AG04449 (cell line): ENCODE data around the gene IFNAR2.

Source experiments
- CTCF ChIA-PET: fragments of 350-600 bp; formaldehyde crosslinking; extraction: SDS; loops from one replicate; lab custom pipeline; 2021; ENCODE audit warnings: antibody characterized with exemption; lab: Yijun Ruan, JAX
- POLR2A ChIA-PET: fragments of 400-600, 350-600 bp; formaldehyde crosslinking; extraction: SDS; loops from one replicate; lab custom pipeline; 2020; ENCODE audit warnings: antibody characterized with exemption, inconsistent platforms; lab: Yijun Ruan, JAX
- DNase-seq: peaks from one replicate; pipeline ENCODE4 v3.0.0-alpha.2; 2010; ENCODE audit warnings: low read depth, low spot score
- H3K4me3 ChIP-seq: 2 replicates; pipeline ENCODE4 v1.5.1; 2011; ENCODE audit warnings: low read depth, mild to moderate bottlenecking, control low read depth, low read length
- TF ChIP-seq, protein P1 (sequence below): IDR thresholded peaks from one replicate; pipeline ENCODE4 v1.5.1; 2011; ENCODE audit warnings: mild to moderate bottlenecking, moderate library complexity, low read length, control low read depth, inconsistent platforms; ENCODE audit not compliant: insufficient read depth; ENCODE audit errors: missing control alignments

IFNAR2 gene

GRCh38 chr21:33202464-33203363 is 27.0 kb upstream of the IFNAR2 start:
- CTCF ChIA-PET: interaction anchor here (0.8 to 5.1 kb wide), 6 partner anchors 25 to 404 kb away, joined by 3 to 58 read pairs (median 4); no protein-coding TSS in a partner anchor
- TF ChIP-seq, protein P1, sequence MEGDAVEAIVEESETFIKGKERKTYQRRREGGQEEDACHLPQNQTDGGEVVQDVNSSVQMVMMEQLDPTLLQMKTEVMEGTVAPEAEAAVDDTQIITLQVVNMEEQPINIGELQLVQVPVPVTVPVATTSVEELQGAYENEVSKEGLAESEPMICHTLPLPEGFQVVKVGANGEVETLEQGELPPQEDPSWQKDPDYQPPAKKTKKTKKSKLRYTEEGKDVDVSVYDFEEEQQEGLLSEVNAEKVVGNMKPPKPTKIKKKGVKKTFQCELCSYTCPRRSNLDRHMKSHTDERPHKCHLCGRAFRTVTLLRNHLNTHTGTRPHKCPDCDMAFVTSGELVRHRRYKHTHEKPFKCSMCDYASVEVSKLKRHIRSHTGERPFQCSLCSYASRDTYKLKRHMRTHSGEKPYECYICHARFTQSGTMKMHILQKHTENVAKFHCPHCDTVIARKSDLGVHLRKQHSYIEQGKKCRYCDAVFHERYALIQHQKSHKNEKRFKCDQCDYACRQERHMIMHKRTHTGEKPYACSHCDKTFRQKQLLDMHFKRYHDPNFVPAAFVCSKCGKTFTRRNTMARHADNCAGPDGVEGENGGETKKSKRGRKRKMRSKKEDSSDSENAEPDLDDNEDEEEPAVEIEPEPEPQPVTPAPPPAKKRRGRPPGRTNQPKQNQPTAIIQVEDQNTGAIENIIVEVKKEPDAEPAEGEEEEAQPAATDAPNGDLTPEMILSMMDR: no peak
- DNase-seq: no peak
- H3K4me3 ChIP-seq: no peak overlapping the region
- POLR2A ChIA-PET: interaction anchor here (0.8 kb wide), 1 partner anchor 194 kb away, joined by 3 read pairs; no protein-coding TSS in a partner anchor

GRCh38 chr21:33203371-33203724 is 26.4 kb upstream of the IFNAR2 start:
- no peak for DNase-seq
- CTCF ChIA-PET: interaction anchor here (0.8 to 5.1 kb wide), 7 partner anchors 24 to 403 kb away, joined by 3 to 58 read pairs (median 4); no protein-coding TSS in a partner anchor
- TF ChIP-seq, protein P1: no peak
- no peak overlapping the region for H3K4me3 ChIP-seq
- POLR2A ChIA-PET: interaction anchor here (0.8 kb wide), 1 partner anchor 193 kb away, joined by 3 read pairs; no protein-coding TSS in a partner anchor

DNA sequence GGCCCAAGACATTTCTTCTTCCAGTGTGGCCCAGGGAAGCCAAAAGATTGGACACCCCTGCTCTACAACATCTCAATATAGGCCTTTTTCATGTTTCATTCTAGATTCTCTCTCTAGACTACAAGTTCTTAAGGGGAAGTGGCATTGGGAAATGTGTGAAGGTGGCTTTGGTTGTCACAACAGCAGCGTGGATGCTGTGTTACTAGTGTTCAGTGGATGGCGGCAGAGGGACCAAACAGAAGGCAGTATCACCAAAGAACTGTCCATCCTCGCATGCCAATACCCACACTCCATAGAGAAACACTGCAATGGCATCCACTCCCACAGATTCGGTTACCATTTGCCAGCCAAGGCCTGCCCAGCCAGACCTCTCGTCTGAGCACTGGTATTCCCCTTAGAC is 24.3 kb upstream of the IFNAR2 start:
- no peak for DNase-seq
- ChIA-PET CTCF (interaction anchor here (5.1 kb wide), 1 partner anchor 241 kb away, joined by 58 read pairs; no protein-coding TSS in a partner anchor), POLR2A (no interaction called here)
- TF ChIP-seq, protein P1: no peak
- H3K4me3 ChIP-seq: no peak overlapping the region

GRCh38 chr21:33206771-33207281 is 22.9 kb upstream of the IFNAR2 start:
- TF ChIP-seq, protein P1: no peak
- H3K4me3 ChIP-seq: no peak overlapping the region
- ChIA-PET CTCF (no interaction called here), POLR2A (no interaction called here)
- no peak for DNase-seq

- POLR2A ChIA-PET: no interaction called here
Observed at GRCh38 chr21:33207449-33208149, 22.1 kb upstream of the IFNAR2 start.

More at GRCh38 chr21:33207449-33208149, 22.1 kb upstream of the IFNAR2 start:
- TF ChIP-seq, protein P1: no peak
- CTCF ChIA-PET: interaction anchor here (0.9 to 1.3 kb wide), 2 partner anchors 168 to 237 kb away, joined by 3 read pairs; no protein-coding TSS in a partner anchor
- no peak overlapping the region for H3K4me3 ChIP-seq
- DNase-seq: no peak
